ENCODE measurements around the gene PERCC1. TPM values are rescaled to one million over a fixed set of nuclear protein-coding genes. Genes with fewer than 3 reads are reported as not detected.

Gene PERCC1
- total RNA-seq, 1 donor: not detected

- Histone ChIP-seq H3K9me3 (ENCODE audit: low read depth, low read length) (no peaks in the 10 kb centered on the region), H3K27ac (ENCODE audit: low read depth, low read length) (no peak overlapping the region), H3K36me3 (ENCODE audit: insufficient read depth, low read length) (no peaks in the 10 kb centered on the region), H3K79me2 (ENCODE audit: insufficient read depth, low read length) (peaks cover 4% of the 10 kb centered on the region), H4K20me1 (ENCODE audit: insufficient read depth, low read length) (peaks cover 11% of the 10 kb centered on the region), H2AFZ (ENCODE audit: low read length) (no peak overlapping the region), H3K4me1 (ENCODE audit: insufficient read depth, low read length) (peaks cover 6% of the 10 kb centered on the region), H3K4me3 (ENCODE audit: insufficient read depth, low read length) (no peak overlapping the region), H3K27me3 (ENCODE audit: insufficient read depth, low read length) (no peaks in the 10 kb centered on the region), H3K4me2 (ENCODE audit: insufficient read depth, low read length) (no peak overlapping the region)
- DNase-seq (ENCODE audit: insufficient read length, low spot score, missing footprints): no peak
- no peak for TF ChIP-seq CTCF (IDR thresholded peaks at IDR 0.05; ENCODE audit: extremely low read depth, low read depth, low read length)
Observed at GRCh38 chr16:1403036-1403435, 27.8 kb upstream of the PERCC1 start.

DNA sequence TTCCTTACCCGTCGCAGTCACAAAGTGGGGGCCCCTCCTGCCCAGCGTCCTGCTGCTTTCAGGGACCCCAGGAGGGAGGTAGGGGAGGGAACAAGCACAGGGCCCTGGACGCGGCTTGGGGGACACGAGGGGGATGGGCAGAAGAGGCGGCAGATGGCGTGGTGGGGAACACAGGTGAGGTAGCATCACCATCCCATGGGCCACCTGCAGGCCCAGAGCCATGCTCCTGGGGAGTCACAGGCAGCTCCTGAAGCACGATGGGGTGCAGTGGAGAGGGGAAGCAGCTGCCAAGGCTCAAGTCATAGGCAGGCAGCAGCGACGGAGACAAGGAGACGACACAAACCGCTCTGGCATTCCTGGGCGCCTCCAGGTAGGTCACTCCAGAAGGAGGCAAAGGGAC, 27.1 kb upstream of the PERCC1 start:
- peaks cover 11% of the 10 kb centered on the region for H4K20me1 ChIP-seq (ENCODE audit: insufficient read depth, low read length)
- peaks cover 4% of the 10 kb centered on the region for H3K79me2 ChIP-seq (ENCODE audit: insufficient read depth, low read length)
- no peaks in the 10 kb centered on the region for H3K9me3 ChIP-seq (ENCODE audit: low read depth, low read length)
- no peak overlapping the region for H2AFZ ChIP-seq (ENCODE audit: low read length)
- TF ChIP-seq CTCF (IDR thresholded peaks at IDR 0.05; ENCODE audit: extremely low read depth, low read depth, low read length): no peak
- no peaks in the 10 kb centered on the region for H3K36me3 ChIP-seq (ENCODE audit: insufficient read depth, low read length)
- peaks cover 10% of the 10 kb centered on the region for H3K4me1 ChIP-seq (ENCODE audit: insufficient read depth, low read length)
- H3K4me2 ChIP-seq (ENCODE audit: insufficient read depth, low read length): no peak overlapping the region
- DNase-seq (ENCODE audit: insufficient read length, low spot score, missing footprints): no peak
- H3K4me3 ChIP-seq (ENCODE audit: insufficient read depth, low read length): no peak overlapping the region
- no peaks in the 10 kb centered on the region for H3K27me3 ChIP-seq (ENCODE audit: insufficient read depth, low read length)
- no peak overlapping the region for H3K27ac ChIP-seq (ENCODE audit: low read depth, low read length)

DNA sequence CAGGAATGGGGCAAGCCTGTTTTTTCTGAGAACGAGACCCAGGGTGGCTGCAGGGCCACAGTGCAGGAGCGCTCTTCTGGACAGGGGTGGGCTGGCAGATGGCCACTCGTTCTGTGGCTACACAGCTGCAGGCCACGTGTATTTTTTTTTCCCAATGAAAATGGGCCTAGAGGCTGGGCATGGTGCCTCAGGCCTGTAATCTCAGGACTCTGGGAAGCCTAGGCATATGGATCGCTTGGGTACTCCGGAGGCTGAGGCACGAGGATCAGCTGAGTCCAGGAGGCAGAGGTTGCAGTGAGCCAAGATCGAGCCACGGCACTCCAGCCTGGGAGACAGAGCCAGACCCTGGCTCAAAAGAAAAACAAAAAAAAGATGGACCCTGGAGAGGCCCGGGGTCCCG, 23.1 kb upstream of the PERCC1 start:
- Histone ChIP-seq H3K79me2 (ENCODE audit: insufficient read depth, low read length) (peaks cover 4% of the 10 kb centered on the region), H3K27ac (ENCODE audit: low read depth, low read length) (peak overlapping the region; percentile 48), H4K20me1 (ENCODE audit: insufficient read depth, low read length) (peaks cover 20% of the 10 kb centered on the region), H3K9me3 (ENCODE audit: low read depth, low read length) (no peaks in the 10 kb centered on the region), H3K4me1 (ENCODE audit: insufficient read depth, low read length) (peaks cover 10% of the 10 kb centered on the region), H3K4me3 (ENCODE audit: insufficient read depth, low read length) (peak overlapping the region; percentile 76), H3K4me2 (ENCODE audit: insufficient read depth, low read length) (peak overlapping the region; percentile 86), H3K27me3 (ENCODE audit: insufficient read depth, low read length) (no peaks in the 10 kb centered on the region), H2AFZ (ENCODE audit: low read length) (peak overlapping the region; percentile 51), H3K36me3 (ENCODE audit: insufficient read depth, low read length) (no peaks in the 10 kb centered on the region)
- no peak for DNase-seq (ENCODE audit: insufficient read length, low spot score, missing footprints)
- no peak for TF ChIP-seq CTCF (IDR thresholded peaks at IDR 0.05; ENCODE audit: extremely low read depth, low read depth, low read length)

- peak; percentile 100 for DNase-seq (ENCODE audit: insufficient read length, low spot score, missing footprints)
- no peaks in the 10 kb centered on the region for H3K9me3 ChIP-seq (ENCODE audit: low read depth, low read length)
- H3K4me3 ChIP-seq (ENCODE audit: insufficient read depth, low read length): peak overlapping the region; percentile 76
- H2AFZ ChIP-seq (ENCODE audit: low read length): peak overlapping the region; percentile 63
- no peaks in the 10 kb centered on the region for H3K27me3 ChIP-seq (ENCODE audit: insufficient read depth, low read length)
- peaks cover 4% of the 10 kb centered on the region for H3K79me2 ChIP-seq (ENCODE audit: insufficient read depth, low read length)
- H3K36me3 ChIP-seq (ENCODE audit: insufficient read depth, low read length): no peaks in the 10 kb centered on the region
- no peak for TF ChIP-seq CTCF (IDR thresholded peaks at IDR 0.05; ENCODE audit: extremely low read depth, low read depth, low read length)
- H3K4me2 ChIP-seq (ENCODE audit: insufficient read depth, low read length): peak overlapping the region; percentile 86
- peaks cover 20% of the 10 kb centered on the region for H4K20me1 ChIP-seq (ENCODE audit: insufficient read depth, low read length)
- H3K27ac ChIP-seq (ENCODE audit: low read depth, low read length): peak overlapping the region; percentile 48
- H3K4me1 ChIP-seq (ENCODE audit: insufficient read depth, low read length): peaks cover 10% of the 10 kb centered on the region
Observed at GRCh38 chr16:1408171-1408837, 22.6 kb upstream of the PERCC1 start.

All from osteoblast (primary cell).